SK-N-SH (cell line): ENCODE measurements around the gene HSPG2. TPM values are rescaled to one million over a fixed set of nuclear protein-coding genes. Genes with fewer than 3 reads are reported as not detected.

Source experiments
- CTCF ChIA-PET: fragments of 300-600, 350-600 bp; formaldehyde crosslinking; extraction: SDS; loops from one replicate; lab custom pipeline; 2021; lab: Yijun Ruan, JAX
- POLR2A ChIA-PET: fragments of 350-600 bp; sonication (Branson Sonifier 250); formaldehyde crosslinking; extraction: SDS; loops from one replicate; lab custom pipeline; 2020; ENCODE audit warnings: antibody characterized with exemption, inconsistent platforms; lab: Yijun Ruan, JAX
- DNase-seq: peaks from one replicate; pipeline ENCODE4 v3.0.0; 2012
- H2AFZ ChIP-seq: fragments of 200-600 bp; sonication (generic); 2 replicates; pipeline ENCODE4 v1.8.1; 2016; ENCODE audit warnings: antibody characterized with exemption, mild to moderate bottlenecking, low read depth
- H3F3A ChIP-seq: fragments of 200-600 bp; sonication (generic); replicated peaks from 2 replicates; pipeline ENCODE3; 2016; ENCODE audit warnings: antibody characterized with exemption, mild to moderate bottlenecking; ENCODE audit not compliant: insufficient read depth
- H3K27ac ChIP-seq, 2 experiments: fragments of 200-500 bp in 1 of 2; fragments of 200-600 bp in 1 of 2; sonication (Bioruptor generic) in 1 of 2; sonication (generic), shearing (Covaris generic) in 1 of 2; 2 replicates each; pipeline versions ENCODE4 v1.5.1 to v1.6.1; 2014 to 2016; ENCODE audit warnings: low read depth in 2 of 2, inconsistent platforms in 1 of 2, low read length in 1 of 2, mild to moderate bottlenecking in 1 of 2, mixed read lengths in 1 of 2
- H3K27me3 ChIP-seq: fragments of 200-600 bp; sonication (generic), shearing (Covaris generic); 2 replicates; pipeline ENCODE4 v1.6.1; 2016; ENCODE audit warnings: mixed run types; ENCODE audit not compliant: insufficient read depth
- H3K36me3 ChIP-seq, 2 experiments: fragments of 200-500 bp in 1 of 2; fragments of 200-600 bp in 1 of 2; sonication (Bioruptor generic) in 1 of 2; sonication (generic) in 1 of 2; replicated peaks in 1 of 2; 2 replicates each; pipeline versions ENCODE3 to v1.5.1; 2014 to 2016; ENCODE audit warnings: low read length in 1 of 2, mild to moderate bottlenecking in 1 of 2; ENCODE audit not compliant: insufficient read depth in 2 of 2, control insufficient read depth in 1 of 2
- H3K4me1 ChIP-seq, 2 experiments: fragments of 200-500 bp in 1 of 2; fragments of 200-600 bp in 1 of 2; sonication (Bioruptor generic) in 1 of 2; sonication (generic), shearing (Covaris generic) in 1 of 2; 2 replicates each; pipeline versions ENCODE4 v1.5.1 to v1.6.1; 2014 to 2016; ENCODE audit warnings: low read depth in 1 of 2, low read length in 1 of 2, mixed run types in 1 of 2; ENCODE audit not compliant: insufficient read depth in 2 of 2, control insufficient read depth in 1 of 2
- H3K4me2 ChIP-seq: fragments of 200-600 bp; sonication (generic), shearing (Covaris generic); 2 replicates; pipeline ENCODE4 v1.6.1; 2017; ENCODE audit warnings: mixed run types
- H3K4me3 ChIP-seq, 2 experiments: fragments of 200-500 bp in 1 of 2; fragments of 200-600 bp in 1 of 2; sonication (Bioruptor generic) in 1 of 2; sonication (generic), shearing (Covaris generic) in 1 of 2; 2 replicates each; pipeline versions ENCODE4 v1.5.1 to v1.8.1; 2014 to 2016; ENCODE audit warnings: low read depth in 2 of 2, inconsistent platforms in 1 of 2, low read length in 1 of 2, mild to moderate bottlenecking in 1 of 2, mixed read lengths in 1 of 2, moderate library complexity in 1 of 2
- H3K79me2 ChIP-seq: fragments of 200-600 bp; sonication (generic); 2 replicates; pipeline ENCODE4 v1.8.1; 2017; ENCODE audit warnings: mild to moderate bottlenecking; ENCODE audit not compliant: insufficient read depth
- H3K9ac ChIP-seq: fragments of 200-600 bp; sonication (generic); 2 replicates; pipeline ENCODE4 v1.6.1; 2017; ENCODE audit warnings: mixed run types
- H3K9me2 ChIP-seq: fragments of 200-600 bp; sonication (generic); 2 replicates; pipeline ENCODE4 v1.6.1; 2017; ENCODE audit warnings: mixed run types
- H3K9me3 ChIP-seq: fragments of 200-600 bp; sonication (generic); 2 replicates; pipeline ENCODE4 v1.6.1; 2017; ENCODE audit warnings: mixed run types, mild to moderate bottlenecking, moderate library complexity
- H4K20me1 ChIP-seq: fragments of 200-600 bp; sonication (generic); 2 replicates; pipeline ENCODE4 v1.6.1; 2017; ENCODE audit warnings: mild to moderate bottlenecking, mixed run types; ENCODE audit not compliant: insufficient read depth
- CHD2 ChIP-seq: fragments of 150-350 bp; IDR thresholded peaks from 2 replicates; pipeline ENCODE4 v1.6.1; 2018; ENCODE audit warnings: low read length; ENCODE audit not compliant: partially characterized antibody
- EP300 ChIP-seq, 2 experiments: IDR thresholded peaks; 2 replicates each; pipeline versions ENCODE4 v1.4.0 to v1.6.1; 2012; ENCODE audit warnings: borderline replicate concordance in 1 of 2, low read depth in 1 of 2, low read length in 1 of 2
- FOSL2 ChIP-seq: IDR thresholded peaks from 2 replicates; pipeline ENCODE4 v1.4.0; 2012; ENCODE audit warnings: low read depth, mild to moderate bottlenecking, moderate library complexity, borderline replicate concordance
- GABPA ChIP-seq: IDR thresholded peaks from 2 replicates; pipeline ENCODE4 v1.4.0; 2012; ENCODE audit warnings: low read depth, mild to moderate bottlenecking
- NFIC ChIP-seq: IDR thresholded peaks from 2 replicates; pipeline ENCODE4 v1.4.0; 2012; ENCODE audit warnings: borderline replicate concordance
- NRF1 ChIP-seq: IDR thresholded peaks from 2 replicates; pipeline ENCODE4 v1.6.1; 2012; ENCODE audit warnings: low read depth, mild to moderate bottlenecking, low read length
- PBX3 ChIP-seq: IDR thresholded peaks from 2 replicates; pipeline ENCODE4; 2012
- POLR2AphosphoS5 ChIP-seq: IDR thresholded peaks from 2 replicates; pipeline ENCODE4 v1.6.1; 2012; ENCODE audit warnings: low read depth, low read length
- RAD21 ChIP-seq: IDR thresholded peaks from 2 replicates; pipeline ENCODE4 v1.6.1; 2012; ENCODE audit warnings: mild to moderate bottlenecking, low read length
- RFX5 ChIP-seq: IDR thresholded peaks from 2 replicates; pipeline ENCODE4 v1.6.1; 2012; ENCODE audit warnings: mild to moderate bottlenecking, improper control_type of control experiment, low read length
- SIN3A ChIP-seq: IDR thresholded peaks from 2 replicates; pipeline ENCODE4 v1.6.1; 2012; ENCODE audit warnings: low read depth, mild to moderate bottlenecking, low read length, moderate library complexity, borderline replicate concordance
- SMC3 ChIP-seq: IDR thresholded peaks from 2 replicates; pipeline ENCODE4 v1.6.1; 2012; ENCODE audit warnings: low read depth, low read length, improper control_type of control experiment
- TAF1 ChIP-seq: IDR thresholded peaks from 2 replicates; pipeline ENCODE4 v1.6.1; 2012; ENCODE audit warnings: low read depth, mild to moderate bottlenecking, low read length, moderate library complexity, borderline replicate concordance
- TCF12 ChIP-seq: IDR thresholded peaks from 2 replicates; pipeline ENCODE4 v1.4.0; 2012
- YY1 ChIP-seq: IDR thresholded peaks from 2 replicates; pipeline ENCODE4 v1.4.0; 2012; ENCODE audit warnings: low read depth, mild to moderate bottlenecking
- WGBS: methylation state at CpG from one replicate; pipeline ENCODE4 v1.1.6; 2017; ENCODE audit warnings: low lambda C conversion rate; 5-methylcytosine and 5-hydroxymethylcytosine counted together
- polyA plus RNA-seq, 3 experiments: library from polyadenylated mRNA; depleted of rRNA; stranded (reverse); fragments of >200 nt; gene quantifications; 2 replicates each; pipeline ENCODE4 v1.2.3, GENCODE V29; 2012
- TF ChIP-seq, protein P1 (sequence below): fragments of 150-350 bp; IDR thresholded peaks from 2 replicates; pipeline ENCODE4 v1.6.1; 2017; ENCODE audit warnings: antibody characterized with exemption, low read length, low read depth, borderline replicate concordance
- TF ChIP-seq, protein P2 (sequence below): IDR thresholded peaks from 2 replicates; pipeline ENCODE4 v1.4.0; 2012; ENCODE audit warnings: low read depth, borderline replicate concordance

Gene HSPG2
- polyA plus RNA-seq, 1 of the 3 experiments (the other 2 are of a cell fraction), result 28.9 TPM

DNA sequence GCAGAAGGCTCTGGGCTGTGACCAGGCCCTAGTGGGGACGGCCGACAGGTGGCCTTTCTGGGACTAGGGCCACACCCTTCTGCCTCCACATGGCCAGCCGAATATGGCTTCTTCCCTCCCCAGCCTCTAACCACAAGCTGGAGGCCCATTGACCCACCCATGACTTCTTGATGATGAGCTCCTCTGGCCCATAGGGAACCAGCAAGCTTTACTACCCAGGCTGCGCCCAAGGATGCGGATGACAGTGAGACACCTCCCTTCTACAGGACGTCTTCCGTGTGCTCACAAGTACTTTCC, 84.0 kb downstream of the HSPG2 start (continued):
- TF ChIP-seq TAF1, result no peak
- no peak for TF ChIP-seq SIN3A
- TF ChIP-seq TCF12, result no peak
- TF ChIP-seq, all 33 proteins: peak for 0

GRCh38 chr1:21852282-21853130, 84.6 kb downstream of the HSPG2 start:
- Histone ChIP-seq H3K36me3 (peaks cover 3 to 46% of the 10 kb centered on the region in 2 experiments), H3K4me2 (no peak overlapping the region), H3K79me2 (no peaks in the 10 kb centered on the region), H3K4me1 (no peaks in the 10 kb centered on the region), H2AFZ (no peak overlapping the region), H3K27ac (no peak overlapping the region), H3F3A (no peaks in the 10 kb centered on the region), H3K9ac (no peak overlapping the region), H3K9me2 (no peaks in the 10 kb centered on the region), H3K27me3 (no peaks in the 10 kb centered on the region), H3K9me3 (no peaks in the 10 kb centered on the region), H4K20me1 (no peaks in the 10 kb centered on the region), H3K4me3 (no peak overlapping the region)
- no peak for DNase-seq
- WGBS, result 92% methylated on average over 20 of the region's 29 CpGs
- TF ChIP-seq RFX5 (no peak), CHD2 (no peak), SMC3 (no peak), TAF1 (no peak), NRF1 (no peak), GABPA (no peak), TCF12 (no peak), NFIC (no peak), EP300 (IDR thresholded peaks at IDR 0.05; ENCODE audit: borderline replicate concordance in 1 of 2, low read depth in 1 of 2, low read length in 1 of 2) (no peak), POLR2AphosphoS5 (no peak), YY1 (no peak), RAD21 (no peak), FOSL2 (no peak), PBX3 (no peak)
- TF ChIP-seq, protein P1, sequence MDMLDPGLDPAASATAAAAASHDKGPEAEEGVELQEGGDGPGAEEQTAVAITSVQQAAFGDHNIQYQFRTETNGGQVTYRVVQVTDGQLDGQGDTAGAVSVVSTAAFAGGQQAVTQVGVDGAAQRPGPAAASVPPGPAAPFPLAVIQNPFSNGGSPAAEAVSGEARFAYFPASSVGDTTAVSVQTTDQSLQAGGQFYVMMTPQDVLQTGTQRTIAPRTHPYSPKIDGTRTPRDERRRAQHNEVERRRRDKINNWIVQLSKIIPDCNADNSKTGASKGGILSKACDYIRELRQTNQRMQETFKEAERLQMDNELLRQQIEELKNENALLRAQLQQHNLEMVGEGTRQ, result no peak
- TF ChIP-seq, protein P2, sequence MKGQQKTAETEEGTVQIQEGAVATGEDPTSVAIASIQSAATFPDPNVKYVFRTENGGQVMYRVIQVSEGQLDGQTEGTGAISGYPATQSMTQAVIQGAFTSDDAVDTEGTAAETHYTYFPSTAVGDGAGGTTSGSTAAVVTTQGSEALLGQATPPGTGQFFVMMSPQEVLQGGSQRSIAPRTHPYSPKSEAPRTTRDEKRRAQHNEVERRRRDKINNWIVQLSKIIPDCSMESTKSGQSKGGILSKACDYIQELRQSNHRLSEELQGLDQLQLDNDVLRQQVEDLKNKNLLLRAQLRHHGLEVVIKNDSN, result no peak
- ChIA-PET CTCF (no interaction called here), POLR2A (no interaction called here)
